GM21381 (cell line): ENCODE results near the gene ZNF484.
"Not testable (repeated sequence)": the region's sequence is repeated elsewhere in the genome, so short reads cannot be mapped to it uniquely, and the experiment has no call there.

Experiments
- ATAC-seq: cut with Tn5 transposase; IDR thresholded peaks from one replicate; pipeline ENCODE4 v1.9.1; 2021; ENCODE audit warnings: mild to moderate bottlenecking, moderate library complexity; ENCODE audit not compliant: unreplicated experiment

The ZNF484 gene

DNA sequence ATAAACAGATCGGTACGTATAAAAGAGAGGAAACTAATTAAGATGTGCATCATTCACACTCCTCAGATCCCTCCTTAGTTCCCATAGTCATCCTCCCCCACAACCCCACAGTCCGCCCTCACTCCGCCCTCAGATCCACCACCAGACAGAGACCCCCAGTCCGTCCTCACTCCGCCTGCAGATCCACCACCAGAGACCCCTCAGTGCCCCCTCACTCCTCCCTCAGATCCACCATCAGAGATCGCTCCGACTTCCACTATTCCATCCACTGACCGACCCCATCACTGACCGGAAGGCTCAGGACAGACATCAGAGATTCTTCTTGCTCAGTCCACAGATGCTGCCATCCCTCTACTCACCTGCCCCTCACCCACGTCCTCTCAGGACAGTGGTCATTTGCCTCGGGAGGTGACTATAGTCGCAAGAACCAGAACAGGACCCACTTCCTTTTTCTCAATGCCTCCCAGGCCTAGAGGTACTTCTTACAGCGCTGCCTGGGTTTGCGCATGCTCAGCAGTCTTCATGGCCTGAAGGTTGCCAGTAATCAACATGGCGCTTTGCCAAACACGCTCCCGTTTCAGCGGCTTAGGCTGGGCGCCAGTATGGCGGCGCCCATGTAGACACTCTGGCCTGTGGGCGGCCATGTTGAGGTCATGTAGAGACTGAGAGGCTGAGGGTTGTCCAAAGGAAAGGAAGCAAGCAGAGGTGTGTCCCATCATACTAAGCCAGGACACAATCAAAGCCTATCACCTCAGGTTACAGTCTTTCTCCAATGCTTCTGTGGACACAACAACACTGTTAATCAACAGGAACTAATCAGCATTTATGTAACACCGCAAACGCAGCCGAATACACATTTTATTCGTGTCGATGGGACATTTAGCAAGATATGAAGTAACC, at the start of gene ZNF484:
TSS of gene ZNF484 (minus strand) at position 508 of the 900 bp plus-strand sequence. CDS start 3,009 bp downstream, outside the sequence.
- ATAC-seq: peak; percentile 99

DNA sequence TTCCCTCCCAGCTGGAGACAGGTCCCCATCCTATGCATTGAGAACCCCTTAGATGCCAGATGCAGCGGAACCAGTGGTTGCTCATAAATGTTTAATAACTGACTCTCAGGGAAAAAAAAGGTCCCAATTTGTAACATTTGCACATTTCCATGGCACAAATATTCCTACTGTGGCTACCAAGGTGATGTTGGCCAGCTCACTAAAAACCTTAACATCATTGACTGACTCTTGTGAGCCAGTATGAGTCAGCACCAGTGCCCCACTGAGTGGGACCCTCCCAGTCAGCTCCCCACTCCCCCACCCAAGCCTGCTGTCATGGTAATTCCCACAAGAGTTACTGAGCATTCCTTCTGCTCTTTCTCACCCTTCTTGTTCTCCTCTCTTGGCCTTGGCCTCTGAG, 42.6 kb upstream of the ZNF484 start:
- ATAC-seq: no peak

DNA sequence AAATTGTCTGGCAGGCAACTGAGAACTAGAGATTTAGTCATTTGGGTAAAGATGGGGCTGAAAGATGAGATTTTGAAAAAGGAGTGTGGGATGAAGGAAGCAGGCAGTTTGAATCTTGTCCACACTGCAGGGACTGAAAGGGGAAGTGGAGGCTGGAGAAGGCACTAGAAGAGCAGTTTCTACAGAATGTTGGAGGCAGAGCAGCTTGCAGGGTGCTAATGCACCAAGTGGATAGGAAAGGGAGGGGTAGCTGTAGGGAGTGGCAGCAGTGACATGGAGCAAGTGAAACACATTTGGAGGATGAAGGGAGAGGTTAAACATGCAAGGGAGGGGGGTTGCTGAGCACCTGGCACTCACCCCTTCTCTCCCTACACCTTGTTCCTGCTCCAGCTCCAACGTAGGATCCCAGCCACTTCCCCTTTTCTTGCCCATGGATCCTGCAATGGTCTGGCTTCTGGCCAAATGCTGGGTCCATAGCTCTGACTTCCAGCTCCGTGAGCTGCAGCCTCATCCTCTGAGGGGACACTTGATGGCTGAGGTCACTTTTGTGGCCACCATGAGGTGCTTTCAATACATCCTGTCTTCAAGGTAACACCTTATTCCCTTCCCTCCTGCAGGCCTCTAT, 39.5 kb upstream of the ZNF484 start:
- ATAC-seq: no peak

DNA sequence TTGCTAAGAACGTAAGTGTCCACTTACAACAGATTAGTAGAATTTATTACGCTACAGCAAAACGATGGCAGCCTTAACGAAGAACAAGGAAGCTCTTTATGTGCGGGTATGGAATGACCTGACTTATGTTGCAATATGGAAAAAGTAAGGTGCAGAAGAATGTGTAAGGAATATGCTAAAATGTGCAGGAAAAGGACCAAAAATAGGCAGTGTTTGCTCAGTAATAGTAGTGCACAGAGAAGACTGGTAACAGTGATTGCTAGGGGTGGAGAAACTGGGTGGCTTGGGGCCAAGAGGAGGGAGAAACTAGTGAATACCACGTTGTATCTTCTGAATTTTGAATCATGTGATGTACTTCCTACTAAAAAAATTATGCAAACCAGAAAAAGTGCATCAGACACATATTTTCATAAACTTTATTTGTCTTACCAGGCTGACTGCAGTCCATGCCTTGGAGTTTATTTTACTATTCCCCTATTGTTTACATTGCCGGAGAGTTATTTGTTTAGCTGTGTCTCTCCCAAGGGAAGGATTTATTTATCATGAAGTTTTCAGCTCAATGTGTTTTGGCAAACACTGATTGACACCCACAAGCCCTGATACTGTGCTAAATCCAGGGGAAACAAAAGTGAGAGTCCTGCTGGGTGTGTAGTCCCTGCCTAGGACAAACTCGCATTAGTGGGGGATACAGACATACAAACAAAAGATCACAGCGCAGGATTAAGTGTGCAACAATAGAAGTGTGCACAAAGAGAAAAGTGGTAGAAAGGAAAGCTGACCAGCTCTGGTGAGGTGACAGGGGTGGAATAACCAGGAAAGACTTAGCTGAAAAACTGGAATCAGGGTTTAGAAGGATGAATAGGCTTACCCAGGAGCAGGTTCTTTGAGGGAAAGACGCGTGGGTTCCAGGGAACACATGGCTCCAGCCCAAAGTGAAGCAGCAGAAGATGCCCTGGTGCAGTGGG, 34.0 kb upstream of the ZNF484 start:
- no peak for ATAC-seq

DNA sequence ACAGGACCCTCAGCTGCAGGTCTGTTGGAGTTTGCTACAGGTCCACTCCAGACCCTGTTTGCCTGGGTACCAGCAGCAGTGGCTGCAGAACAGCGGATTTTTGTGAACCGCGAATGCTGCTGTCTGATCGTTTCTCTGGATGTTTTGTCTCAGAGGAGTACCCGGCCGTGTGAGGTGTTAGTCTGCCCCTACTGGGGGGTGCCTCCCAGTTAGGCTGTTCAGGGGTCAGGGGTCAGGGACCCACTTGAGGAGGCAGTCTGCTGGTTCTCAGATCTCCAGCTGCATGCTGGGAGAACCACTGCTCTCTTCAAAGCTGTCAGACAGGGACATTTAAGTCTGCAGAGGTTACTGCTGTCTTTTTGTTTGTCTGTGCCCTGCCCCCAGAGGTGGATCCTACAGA, 27.3 kb upstream of the ZNF484 start:
- not testable (repeated sequence) for ATAC-seq

DNA sequence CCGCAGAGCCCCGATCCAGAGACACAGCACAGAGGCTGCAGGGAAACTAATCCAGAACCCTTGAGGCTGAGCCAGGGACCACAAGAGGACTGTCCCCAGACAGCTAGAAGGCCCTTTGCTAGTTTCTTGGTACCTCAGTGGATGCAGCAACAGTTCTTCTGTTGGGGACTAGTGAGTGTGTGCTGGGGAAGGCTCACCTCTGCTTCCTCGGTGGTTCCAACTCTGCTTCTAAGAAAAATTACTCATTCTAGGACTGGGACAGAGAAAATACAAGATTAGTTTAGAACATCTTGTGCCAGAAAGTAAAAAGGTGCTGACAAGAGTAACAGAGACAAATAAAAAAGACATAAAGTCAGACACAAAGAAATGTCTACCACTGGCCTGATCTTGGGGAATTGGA, 19.5 kb upstream of the ZNF484 start:
- no peak for ATAC-seq

DNA sequence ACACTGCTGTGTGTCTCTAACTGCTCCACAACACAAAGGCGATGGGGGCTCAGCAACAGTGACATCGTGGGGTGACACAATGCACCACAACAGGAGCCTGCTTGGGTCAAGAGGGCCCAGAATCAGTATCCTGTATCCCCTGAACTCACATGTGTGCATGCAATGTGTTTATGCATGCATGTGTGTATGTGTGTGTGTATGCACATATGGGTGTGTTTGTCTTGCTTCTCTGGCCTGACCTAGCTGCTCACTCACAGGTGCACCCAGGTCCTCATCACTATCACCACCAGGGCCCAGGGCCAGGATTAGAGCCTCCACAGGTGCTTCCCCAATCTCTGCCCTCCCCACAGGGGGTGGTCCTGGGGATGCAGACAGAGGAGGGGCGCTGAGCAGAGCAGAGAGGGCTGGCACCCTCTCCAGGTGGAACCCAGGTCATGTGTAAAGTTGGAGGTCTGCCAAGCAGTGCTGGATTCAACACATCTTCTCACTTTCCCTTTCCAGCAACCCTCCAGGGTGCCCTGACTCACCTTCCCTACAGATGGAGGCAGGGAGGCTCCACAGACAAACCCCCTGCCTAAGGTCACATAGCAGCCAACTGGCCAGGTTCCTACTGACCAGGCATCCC, 18.1 kb upstream of the ZNF484 start:
- ATAC-seq: no peak

DNA sequence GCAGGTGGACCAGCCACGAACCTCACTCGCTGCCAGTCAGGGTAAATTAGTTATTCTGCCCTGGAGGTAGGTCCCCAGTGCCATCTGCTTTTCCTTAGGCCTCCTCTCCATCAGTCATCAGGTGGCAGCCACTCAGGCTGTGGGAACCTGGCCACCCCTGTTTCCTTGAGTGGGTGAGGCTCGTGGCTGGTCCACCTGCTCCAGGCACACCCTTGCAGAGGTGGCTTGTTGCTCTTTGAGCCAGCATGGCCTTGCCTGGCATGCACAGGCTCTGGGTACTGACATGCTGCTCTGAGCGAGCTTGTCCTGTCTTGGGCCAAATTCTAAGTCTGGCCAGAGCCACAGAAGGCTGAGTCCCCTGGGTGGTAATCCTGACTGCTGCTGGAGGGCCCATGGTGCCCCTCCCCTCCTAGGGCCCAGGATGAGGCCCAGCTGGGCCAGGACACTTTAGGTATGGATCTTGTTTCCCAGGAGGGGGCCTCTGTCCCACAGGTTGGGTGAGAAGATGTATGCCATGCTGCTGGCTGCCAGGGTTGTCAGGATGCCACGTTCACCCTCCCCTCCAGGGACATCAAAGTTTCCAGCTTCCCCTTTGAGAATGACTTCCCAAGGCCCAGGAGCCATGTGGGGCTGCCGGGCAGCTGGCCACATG, 17.0 kb upstream of the ZNF484 start:
- ATAC-seq: no peak

DNA sequence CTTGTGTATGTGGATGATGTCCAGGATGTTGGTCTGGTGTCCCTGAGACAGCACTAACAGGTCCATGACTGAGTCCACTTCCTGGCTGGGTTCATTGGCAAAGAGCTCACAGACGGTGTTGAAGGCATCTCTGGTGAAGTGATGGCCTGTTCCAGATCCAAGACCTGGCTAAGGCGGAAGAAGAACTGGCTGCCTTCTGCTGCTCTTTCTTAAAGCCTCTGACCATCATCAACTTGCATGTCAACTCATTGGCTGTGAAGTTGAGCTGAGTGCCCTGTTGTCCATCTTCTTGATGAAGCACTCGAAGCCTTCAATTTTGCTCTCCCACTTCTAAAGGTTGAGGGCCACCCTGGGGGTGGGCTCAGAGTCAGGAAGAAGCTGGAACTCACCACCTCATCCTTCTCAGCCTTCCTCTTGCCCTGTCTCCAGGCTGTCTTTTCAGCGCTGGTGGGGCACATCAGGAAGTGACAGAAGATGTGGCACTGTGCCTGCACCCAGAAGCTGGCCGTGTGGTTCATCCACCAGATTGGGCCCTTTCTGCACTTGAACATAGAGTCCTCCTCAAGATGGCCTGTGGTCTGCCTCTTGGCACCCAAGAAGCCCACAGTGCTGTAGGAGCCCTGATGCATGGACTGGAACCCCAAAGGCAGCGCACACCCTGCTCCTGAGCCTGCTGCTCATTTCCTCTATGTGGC, 16.2 kb upstream of the ZNF484 start:
- ATAC-seq: not testable (repeated sequence)

DNA sequence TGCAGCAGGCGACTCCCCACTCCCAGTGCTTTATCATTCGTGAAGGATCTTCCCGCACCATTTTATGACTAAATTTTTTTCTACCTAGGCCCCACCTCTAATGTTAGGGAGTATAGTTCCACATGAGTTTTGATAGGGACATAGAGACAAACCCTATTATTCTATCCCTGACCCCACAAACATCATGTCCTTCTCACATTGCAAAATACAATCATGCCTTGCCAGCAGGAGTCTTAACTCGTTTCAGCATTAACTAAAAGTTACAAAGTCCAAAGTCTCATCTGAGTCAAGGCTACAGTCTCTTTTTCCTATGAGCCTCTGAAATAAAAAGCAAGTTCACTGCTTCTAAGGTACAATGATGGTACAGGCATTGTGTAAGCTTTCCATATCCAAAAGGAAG, 14.4 kb upstream of the ZNF484 start:
- ATAC-seq: not testable (repeated sequence)

DNA sequence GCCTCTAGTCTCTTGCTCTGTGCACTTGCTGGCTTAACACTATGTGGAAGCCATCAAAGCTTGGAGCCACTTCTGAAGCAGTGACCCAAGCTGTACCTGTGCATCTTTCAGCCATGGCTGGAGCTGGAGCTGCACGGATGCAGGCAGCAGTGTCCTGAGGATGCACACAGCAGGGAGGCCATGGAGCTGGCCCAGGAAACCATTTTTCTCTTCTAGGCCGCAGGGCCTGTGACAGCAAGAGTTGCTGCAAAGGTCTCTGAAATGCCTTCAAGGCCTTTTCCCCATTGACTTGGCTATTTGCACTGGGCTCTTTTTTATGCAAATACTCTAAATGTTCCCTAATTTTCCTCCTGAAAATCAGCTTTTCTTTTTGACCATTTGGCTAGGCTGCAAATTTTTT, 12.9 kb upstream of the ZNF484 start:
- no peak for ATAC-seq

DNA sequence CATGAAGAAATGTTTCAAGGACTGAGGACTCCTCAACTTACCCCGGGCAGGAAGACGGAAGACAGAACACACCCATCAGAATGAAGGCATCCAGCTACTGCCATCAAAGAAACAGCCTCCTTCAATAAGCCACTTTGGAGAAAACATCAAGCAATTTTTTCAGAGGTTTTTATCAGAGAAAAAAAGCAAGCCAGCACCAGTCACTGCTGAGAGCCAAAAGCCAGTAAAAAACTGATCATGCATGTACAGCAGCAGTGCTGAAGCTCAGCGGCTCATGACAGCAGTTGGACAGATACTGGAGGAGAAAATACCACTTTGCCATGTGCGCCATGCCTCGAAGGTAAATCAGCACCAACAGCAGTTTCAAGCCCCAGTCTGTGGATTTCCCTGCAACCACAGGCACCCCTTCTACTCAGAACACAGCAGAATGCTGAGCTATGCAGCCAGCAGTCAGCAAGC, 10.1 kb upstream of the ZNF484 start:
- no peak for ATAC-seq

DNA sequence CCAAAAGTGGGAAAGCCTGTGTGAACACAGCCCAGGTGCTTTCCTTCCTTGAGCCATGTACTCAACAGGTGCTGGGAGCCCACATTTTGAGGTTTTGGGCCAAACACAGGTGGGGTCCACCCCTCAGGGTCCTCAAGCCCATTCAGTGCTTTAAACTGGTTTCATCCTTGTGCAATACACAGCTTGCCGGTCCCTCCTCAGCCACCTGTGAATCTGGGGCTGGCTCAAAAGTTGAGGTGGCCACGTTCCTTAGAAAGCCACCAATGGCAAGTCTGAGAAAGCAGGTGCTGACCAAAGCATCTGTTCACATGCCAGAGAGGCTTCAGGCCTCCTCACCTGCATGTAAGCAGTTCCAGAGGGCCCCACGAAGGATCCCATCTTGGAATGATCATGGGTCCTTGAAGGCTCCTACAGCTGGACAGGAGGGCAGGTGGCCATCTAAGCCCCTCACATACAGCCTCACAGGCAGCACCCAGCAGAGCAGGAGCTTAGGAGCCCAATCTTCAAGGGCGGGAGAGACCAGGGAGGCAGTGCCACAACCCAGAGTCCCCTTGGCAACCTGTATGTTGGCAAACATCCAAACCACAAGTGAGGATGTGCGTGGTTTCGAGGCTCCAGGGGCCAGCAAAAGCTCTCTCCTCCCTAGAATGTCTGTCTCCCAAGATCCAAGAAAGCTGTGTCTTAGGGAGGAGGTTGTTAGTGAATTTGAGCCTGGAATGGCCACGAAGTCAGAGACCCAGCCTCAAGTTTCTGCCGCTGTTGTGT, 9.2 kb upstream of the ZNF484 start:
- ATAC-seq: not testable (repeated sequence)

DNA sequence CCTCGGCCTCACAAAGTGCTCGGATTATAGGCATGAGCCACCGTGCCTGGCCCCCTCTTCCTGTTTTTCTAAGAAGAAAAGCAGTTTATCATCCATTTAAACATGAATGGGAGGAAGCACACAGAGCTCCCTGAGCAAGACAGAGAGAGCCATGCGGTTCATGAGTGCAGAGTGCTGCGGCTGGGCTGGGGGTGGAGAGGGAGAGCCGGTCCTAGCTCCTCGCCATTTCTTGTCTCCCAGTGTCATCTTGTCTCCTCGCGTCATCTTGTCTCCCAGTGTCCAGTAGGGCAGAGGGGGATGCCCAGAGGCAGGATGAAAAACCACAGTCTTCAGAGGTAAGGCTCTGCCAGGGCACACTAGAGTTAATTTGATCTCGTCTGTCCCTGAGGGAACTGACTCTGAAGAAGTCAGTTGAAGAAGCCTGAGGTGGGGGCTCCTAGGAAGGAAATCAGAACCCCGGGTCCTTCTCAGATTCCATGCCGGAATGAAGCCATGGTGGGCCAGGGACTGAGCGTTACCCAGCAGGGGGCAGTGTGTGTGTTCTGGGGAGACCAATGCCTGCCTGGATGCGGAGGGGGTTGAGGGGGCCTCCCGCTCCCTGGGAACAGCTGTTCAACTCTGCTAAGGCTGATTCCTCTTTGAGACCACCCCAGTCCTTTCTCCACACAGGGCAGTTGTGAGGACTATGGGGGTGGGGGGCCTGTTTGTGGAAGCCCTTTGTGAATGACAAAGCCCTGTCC, 6.0 kb upstream of the ZNF484 start:
- ATAC-seq: not testable (repeated sequence)

DNA sequence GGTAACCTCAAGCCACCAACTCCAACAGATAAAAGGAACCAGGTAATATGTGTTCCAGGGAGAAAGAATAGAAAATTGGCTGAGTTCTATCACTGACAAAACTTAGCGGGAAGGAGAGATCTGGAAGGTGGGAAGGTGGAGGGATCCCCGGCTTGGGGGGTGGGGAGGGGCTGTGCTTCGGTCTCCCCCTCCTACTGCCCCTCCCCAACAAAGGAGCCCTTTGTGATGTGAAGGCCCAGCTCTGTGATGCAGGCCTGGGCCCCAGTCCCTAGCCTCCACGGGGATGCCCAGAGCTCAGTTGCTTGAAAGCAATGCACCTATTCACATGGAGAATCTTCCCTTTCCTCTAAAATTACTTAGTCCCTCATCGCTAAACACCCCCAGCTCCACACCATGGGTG, 4.4 kb upstream of the ZNF484 start:
- ATAC-seq: no peak

DNA sequence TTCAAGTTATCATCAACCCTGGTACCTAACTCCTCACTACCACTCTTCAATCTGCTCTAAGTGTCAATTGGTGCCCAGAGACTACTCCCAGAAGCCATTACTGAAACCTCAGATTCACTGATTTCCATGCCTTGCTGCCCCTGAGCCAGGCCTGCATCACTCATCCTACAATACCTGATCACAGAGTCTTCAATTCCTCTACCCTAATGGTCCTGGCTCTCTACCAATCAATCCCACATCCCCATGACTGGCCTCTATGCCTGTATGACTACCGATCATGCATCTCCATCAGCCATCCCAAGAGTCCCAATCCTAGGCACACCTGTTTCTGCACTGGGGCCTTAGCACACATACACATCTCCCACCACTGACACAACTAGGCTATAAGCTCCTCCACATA, 2.5 kb downstream of the ZNF484 start:
- no peak for ATAC-seq

DNA sequence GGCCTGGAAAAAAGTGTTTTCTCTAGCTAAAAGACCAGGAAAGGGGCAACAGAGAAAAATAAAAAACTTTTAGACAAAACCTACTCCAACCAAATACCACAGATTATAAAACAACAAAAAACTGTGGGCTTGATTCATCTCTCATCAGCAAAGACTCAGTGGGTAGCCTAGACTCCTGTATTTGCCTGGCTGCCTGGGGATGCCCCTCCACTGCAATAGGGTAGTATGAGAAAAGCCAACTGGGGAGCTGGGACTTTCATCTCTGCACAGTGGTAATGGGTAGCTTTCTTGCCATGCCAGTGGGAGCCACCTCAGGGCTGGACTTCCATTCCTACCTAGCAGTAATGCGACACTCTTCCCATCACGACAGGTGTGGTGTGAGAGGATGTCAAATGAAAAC, 7.5 kb downstream of the ZNF484 start:
- no peak for ATAC-seq

DNA sequence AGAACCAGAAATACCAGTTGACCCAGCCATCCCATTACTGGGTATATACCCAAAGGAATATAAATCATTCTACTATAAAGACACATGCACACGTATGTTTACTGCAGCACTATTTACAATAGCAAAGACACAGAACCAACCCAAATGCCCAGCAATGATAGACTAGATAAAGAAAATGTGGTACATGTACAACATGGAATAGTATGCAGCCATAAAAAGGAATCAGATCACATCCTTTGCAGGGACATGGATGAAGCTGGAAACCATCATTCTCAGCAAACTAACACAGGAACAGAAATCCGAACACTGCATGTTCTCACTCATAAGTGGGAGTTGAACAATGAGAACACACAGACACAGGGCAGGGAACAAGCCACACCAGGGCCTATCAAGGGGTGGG, 11.2 kb downstream of the ZNF484 start:
- ATAC-seq: not testable (repeated sequence)
